Parathyroid adenoma (tissue), 2 donors: ENCODE data around the gene PPP4R2.

Experiments used
- H2AFZ ChIP-seq: fragments of 300-600 bp; sonication (generic); one replicate; pipeline ENCODE4 v1.7.0; 2017; ENCODE audit warnings: antibody characterized with exemption, mild to moderate bottlenecking
- H3K27ac ChIP-seq: fragments of 300-600 bp; sonication (generic); one replicate; pipeline ENCODE4 v1.7.0; 2017
- H3K27me3 ChIP-seq: fragments of 300-600 bp; sonication (generic); one replicate; pipeline ENCODE4 v1.7.0; 2017; ENCODE audit warnings: low read length; ENCODE audit not compliant: control insufficient read depth, insufficient read depth
- H3K36me3 ChIP-seq: fragments of 300-600 bp; sonication (generic); one replicate; pipeline ENCODE4 v1.7.0; 2017; ENCODE audit warnings: low read length; ENCODE audit not compliant: control insufficient read depth, insufficient read depth
- H3K4me1 ChIP-seq: fragments of 300-600 bp; sonication (generic); one replicate; pipeline ENCODE4 v1.7.0; 2017; ENCODE audit warnings: control low read depth
- H3K4me2 ChIP-seq: fragments of 300-600 bp; sonication (generic); one replicate; pipeline ENCODE4 v1.7.0; 2017; ENCODE audit warnings: low read length
- H3K4me3 ChIP-seq: fragments of 300-600 bp; sonication (generic); one replicate; pipeline ENCODE4 v1.7.0; 2017; ENCODE audit warnings: low read depth, low read length
- H3K79me2 ChIP-seq: fragments of 300-600 bp; sonication (generic); one replicate; pipeline ENCODE4 v1.7.0; 2017; ENCODE audit warnings: control low read depth
- H3K9ac ChIP-seq: fragments of 300-600 bp; sonication (generic); one replicate; pipeline ENCODE4 v1.7.0; 2017; ENCODE audit warnings: mild to moderate bottlenecking
- H3K9me3 ChIP-seq: fragments of 300-600 bp; sonication (generic); one replicate; pipeline ENCODE4 v1.7.0; 2017; ENCODE audit warnings: low read length; ENCODE audit not compliant: control insufficient read depth
- TF ChIP-seq, protein P1 (sequence below): fragments of 300-600 bp; sonication (generic); IDR thresholded peaks from one replicate; pipeline ENCODE4 v1.7.0; 2017; ENCODE audit warnings: antibody characterized with exemption, mild to moderate bottlenecking
- donor health status: primary hyperparathyroidism.

PPP4R2 gene, protein sequence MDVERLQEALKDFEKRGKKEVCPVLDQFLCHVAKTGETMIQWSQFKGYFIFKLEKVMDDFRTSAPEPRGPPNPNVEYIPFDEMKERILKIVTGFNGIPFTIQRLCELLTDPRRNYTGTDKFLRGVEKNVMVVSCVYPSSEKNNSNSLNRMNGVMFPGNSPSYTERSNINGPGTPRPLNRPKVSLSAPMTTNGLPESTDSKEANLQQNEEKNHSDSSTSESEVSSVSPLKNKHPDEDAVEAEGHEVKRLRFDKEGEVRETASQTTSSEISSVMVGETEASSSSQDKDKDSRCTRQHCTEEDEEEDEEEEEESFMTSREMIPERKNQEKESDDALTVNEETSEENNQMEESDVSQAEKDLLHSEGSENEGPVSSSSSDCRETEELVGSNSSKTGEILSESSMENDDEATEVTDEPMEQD

DNA sequence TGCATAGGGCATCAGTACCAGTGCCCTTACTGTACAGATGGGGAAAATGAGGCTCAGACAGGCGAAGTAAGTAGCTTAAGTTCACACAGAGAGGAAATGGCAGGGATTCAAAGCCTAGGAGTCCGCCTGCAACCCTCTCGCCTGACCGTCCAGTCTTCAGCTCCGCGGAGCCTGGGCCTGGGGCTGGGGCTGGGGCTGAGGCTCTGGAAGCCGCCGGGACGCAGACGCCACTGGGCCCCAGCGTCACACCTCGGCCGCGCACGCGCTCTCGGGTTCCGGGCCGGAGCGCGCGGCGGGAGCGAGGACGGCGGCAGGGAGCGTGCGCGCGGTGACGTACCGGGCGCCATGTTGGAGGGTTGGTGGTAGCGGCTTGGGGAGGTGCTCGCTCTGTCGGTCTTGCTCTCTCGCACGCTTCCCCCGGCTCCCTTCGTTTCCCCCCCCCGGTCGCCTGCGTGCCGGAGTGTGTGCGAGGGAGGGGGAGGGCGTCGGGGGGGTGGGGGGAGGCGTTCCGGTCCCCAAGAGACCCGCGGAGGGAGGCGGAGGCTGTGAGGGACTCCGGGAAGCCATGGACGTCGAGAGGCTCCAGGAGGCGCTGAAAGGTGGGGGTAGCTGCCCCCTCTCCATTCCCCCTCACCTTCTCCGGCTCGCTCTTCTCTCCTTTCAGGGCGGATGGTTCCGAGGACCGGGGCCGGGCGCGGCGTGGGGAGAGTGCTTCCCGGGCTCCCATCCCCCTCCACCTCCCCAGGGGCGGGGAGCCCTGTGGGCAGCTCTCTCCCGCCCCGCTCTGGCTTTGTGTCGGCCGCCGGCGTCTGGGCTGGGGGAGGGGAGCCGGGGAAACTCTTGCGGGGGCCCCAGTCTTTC lies at the start of gene PPP4R2:
Gene PPP4R2, plus strand, starts transcription at position 339 of the 861 bp plus-strand sequence. Its CDS starts 227 bp downstream, at position 566.
- Histone ChIP-seq H3K4me1 (peaks cover 7% of the 10 kb centered on the region), H3K4me3 (peak within 1 kb of the TSS; percentile 82), H3K4me2 (peak within 1 kb of the TSS; percentile 68), H3K9me3 (no peaks in the 10 kb centered on the region), H3K27me3 (no peaks in the 10 kb centered on the region), H3K36me3 (no peaks in the 10 kb centered on the region), H3K27ac (peak within 1 kb of the TSS; percentile 78), H2AFZ (peak within 1 kb of the TSS; percentile 100), H3K9ac (peak within 1 kb of the TSS; percentile 56), H3K79me2 (peaks cover 11% of the 10 kb centered on the region)
- TF ChIP-seq, protein P1, sequence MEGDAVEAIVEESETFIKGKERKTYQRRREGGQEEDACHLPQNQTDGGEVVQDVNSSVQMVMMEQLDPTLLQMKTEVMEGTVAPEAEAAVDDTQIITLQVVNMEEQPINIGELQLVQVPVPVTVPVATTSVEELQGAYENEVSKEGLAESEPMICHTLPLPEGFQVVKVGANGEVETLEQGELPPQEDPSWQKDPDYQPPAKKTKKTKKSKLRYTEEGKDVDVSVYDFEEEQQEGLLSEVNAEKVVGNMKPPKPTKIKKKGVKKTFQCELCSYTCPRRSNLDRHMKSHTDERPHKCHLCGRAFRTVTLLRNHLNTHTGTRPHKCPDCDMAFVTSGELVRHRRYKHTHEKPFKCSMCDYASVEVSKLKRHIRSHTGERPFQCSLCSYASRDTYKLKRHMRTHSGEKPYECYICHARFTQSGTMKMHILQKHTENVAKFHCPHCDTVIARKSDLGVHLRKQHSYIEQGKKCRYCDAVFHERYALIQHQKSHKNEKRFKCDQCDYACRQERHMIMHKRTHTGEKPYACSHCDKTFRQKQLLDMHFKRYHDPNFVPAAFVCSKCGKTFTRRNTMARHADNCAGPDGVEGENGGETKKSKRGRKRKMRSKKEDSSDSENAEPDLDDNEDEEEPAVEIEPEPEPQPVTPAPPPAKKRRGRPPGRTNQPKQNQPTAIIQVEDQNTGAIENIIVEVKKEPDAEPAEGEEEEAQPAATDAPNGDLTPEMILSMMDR, result no peak

DNA sequence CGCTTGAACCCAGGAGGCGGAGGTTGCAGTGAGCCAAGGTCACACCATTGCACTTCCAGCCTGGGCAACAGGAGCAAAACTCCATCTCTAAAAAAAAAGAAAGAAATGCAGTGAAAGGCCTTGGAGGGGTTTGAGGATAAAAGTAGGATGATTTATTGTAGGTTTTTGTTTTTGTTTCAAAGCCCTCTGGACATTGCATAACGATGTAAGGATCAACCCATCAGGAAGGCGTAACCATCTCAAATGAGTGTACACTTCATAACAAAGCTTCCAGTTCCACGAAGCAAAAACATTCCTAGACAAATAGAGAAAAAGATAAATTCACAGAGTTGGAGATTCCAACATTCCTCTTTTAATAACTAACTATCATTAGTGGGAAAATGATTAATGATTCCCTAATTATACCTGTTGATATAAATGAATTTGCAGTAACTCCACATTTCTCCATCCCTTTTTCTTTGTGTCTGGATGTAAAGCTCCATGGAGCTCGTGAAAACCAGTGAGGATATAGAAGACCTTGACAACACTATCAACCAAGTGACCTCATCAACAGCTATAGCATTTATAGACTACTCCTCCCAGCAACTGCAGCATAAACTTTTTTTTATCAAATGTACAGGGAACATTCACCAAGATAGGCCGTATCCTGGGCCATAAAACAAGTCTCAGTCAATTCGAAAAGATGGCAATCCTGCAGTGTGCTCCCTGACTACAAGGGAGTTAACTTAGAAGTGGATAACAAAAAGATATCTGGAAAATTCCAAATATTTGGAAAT lies 48.7 kb upstream of the PPP4R2 start:
- H3K27me3 ChIP-seq, result no peaks in the 10 kb centered on the region
- no peak overlapping the region for H2AFZ ChIP-seq
- H3K4me2 ChIP-seq, result no peak overlapping the region
- no peaks in the 10 kb centered on the region for H3K4me1 ChIP-seq
- H3K36me3 ChIP-seq, result no peaks in the 10 kb centered on the region
- H3K27ac ChIP-seq, result no peak overlapping the region
- no peaks in the 10 kb centered on the region for H3K9me3 ChIP-seq
- no peak overlapping the region for H3K9ac ChIP-seq
- H3K79me2 ChIP-seq, result no peaks in the 10 kb centered on the region
- TF ChIP-seq, protein P1, result no peak
- no peak overlapping the region for H3K4me3 ChIP-seq

DNA sequence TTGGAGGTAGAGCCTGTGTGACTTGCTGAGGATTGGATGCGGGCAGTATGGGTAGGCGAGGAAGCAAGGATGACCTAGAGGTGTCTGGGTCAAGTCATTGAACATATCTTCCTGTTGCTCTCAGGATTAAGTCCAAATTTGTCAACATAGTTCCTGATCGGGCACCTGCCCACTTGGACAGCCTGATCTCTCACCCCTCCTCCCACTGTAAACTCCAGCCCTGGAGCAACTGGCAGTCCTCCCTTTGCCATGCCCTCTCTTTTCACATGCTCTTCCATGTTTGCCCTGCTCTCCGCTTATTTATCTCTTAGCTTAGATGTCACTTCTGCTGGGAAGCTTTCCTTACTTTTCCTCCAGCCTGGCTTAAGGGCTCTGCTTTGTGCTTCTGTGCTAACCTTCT lies 47.6 kb upstream of the PPP4R2 start:
- H3K4me3 ChIP-seq, result no peak overlapping the region
- no peak overlapping the region for H3K4me2 ChIP-seq
- no peaks in the 10 kb centered on the region for H3K27me3 ChIP-seq
- no peak overlapping the region for H3K9ac ChIP-seq
- H3K79me2 ChIP-seq, result no peaks in the 10 kb centered on the region
- no peaks in the 10 kb centered on the region for H3K36me3 ChIP-seq
- no peaks in the 10 kb centered on the region for H3K9me3 ChIP-seq
- no peak overlapping the region for H2AFZ ChIP-seq
- H3K27ac ChIP-seq, result no peak overlapping the region
- TF ChIP-seq, protein P1, result no peak
- H3K4me1 ChIP-seq, result no peaks in the 10 kb centered on the region

DNA sequence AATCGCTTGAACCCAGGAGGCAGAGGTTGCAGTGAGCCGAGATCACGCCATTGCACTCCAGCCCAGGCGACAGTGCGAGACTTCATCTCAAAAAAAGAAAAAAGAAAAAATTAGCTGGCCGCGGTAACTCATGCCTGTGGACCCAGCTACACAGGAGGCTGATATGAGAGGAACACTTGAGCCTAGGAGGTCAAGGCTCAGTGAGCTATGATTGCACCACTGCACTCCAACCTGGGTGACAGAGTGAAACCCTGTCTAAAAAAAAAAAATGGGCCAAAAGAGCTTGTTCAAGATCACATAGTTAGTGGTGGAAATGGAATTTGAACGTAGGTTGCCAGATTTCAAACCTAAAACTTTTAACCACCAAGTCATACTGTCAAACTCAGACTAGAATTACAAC lies 46.2 kb upstream of the PPP4R2 start:
- H3K4me1 ChIP-seq, result no peaks in the 10 kb centered on the region
- H3K9ac ChIP-seq, result no peak overlapping the region
- no peaks in the 10 kb centered on the region for H3K79me2 ChIP-seq
- H3K27ac ChIP-seq, result no peak overlapping the region
- no peaks in the 10 kb centered on the region for H3K27me3 ChIP-seq
- TF ChIP-seq, protein P1, result no peak
- no peak overlapping the region for H2AFZ ChIP-seq
- no peak overlapping the region for H3K4me3 ChIP-seq
- H3K9me3 ChIP-seq, result no peaks in the 10 kb centered on the region
- H3K36me3 ChIP-seq, result no peaks in the 10 kb centered on the region
- no peak overlapping the region for H3K4me2 ChIP-seq
